K562 (cell line): ENCODE results near the gene ABCF2.

ENCODE experiments used
- CTCF ChIP-seq, 3 experiments: IDR thresholded peaks in 2 of 3; conservative IDR thresholded peaks in 1 of 3; 2 replicates each; pipeline ENCODE4 v1.5.1; 2011 to 2012; ENCODE audit warnings: low read length in 3 of 3, mild to moderate bottlenecking in 3 of 3, control low read depth in 2 of 3, improper control_type of control experiment in 1 of 3, inconsistent platforms in 1 of 3, low read depth in 1 of 3, mixed read lengths in 1 of 3, moderate library complexity in 1 of 3; ENCODE audit not compliant: insufficient read depth in 2 of 3
- JUN ChIP-seq, 2 experiments: sonication (generic) in 1 of 2; formaldehyde crosslinking in 1 of 2; IDR thresholded peaks; 2 replicates each; pipeline versions ENCODE4 v1.6.1 to v1.8.0; 2012 to 2022; ENCODE audit warnings: borderline replicate concordance in 2 of 2, mild to moderate bottlenecking in 2 of 2, improper control_type of control experiment in 1 of 2, low read depth in 1 of 2, low read length in 1 of 2, missing genetic modification reagents in 1 of 2
- KLF10 ChIP-seq: fragments of 250-450 bp; sonication (Bioruptor Pico); IDR thresholded peaks from 2 replicates; pipeline ENCODE4 v1.6.1; 2021; ENCODE audit warnings: matching md5 sums
- MEIS2 ChIP-seq: fragments of 450-650 bp; IDR thresholded peaks from 2 replicates; pipeline ENCODE4 v1.6.1; 2014; ENCODE audit warnings: mild to moderate bottlenecking; ENCODE audit not compliant: partially characterized antibody
- NR2C2 ChIP-seq, 2 experiments: fragments of 200-800 bp in 1 of 2; sonication (Bioruptor generic) in 1 of 2; sonication (generic) in 1 of 2; formaldehyde crosslinking in 1 of 2; IDR thresholded peaks; 2 replicates each; pipeline versions ENCODE4 v1.6.1 to v1.8.0; 2016 to 2022; ENCODE audit warnings: mild to moderate bottlenecking in 1 of 2, missing compliant biosample characterization in 1 of 2, missing genetic modification characterization in 1 of 2, missing genetic modification reagents in 1 of 2
- SMAD3 ChIP-seq: fragments of 450-650 bp; formaldehyde crosslinking; conservative IDR thresholded peaks from 2 replicates; pipeline ENCODE4 v1.4.0; 2020; ENCODE audit warnings: mild to moderate bottlenecking
- SMARCB1 ChIP-seq: IDR thresholded peaks from 2 replicates; pipeline ENCODE4 v1.6.1; 2011; ENCODE audit warnings: improper control_type of control experiment, low read depth; ENCODE audit not compliant: insufficient read length
- SP1 ChIP-seq: sonication (generic); formaldehyde crosslinking; IDR thresholded peaks from 2 replicates; pipeline ENCODE4 v1.8.1; 2022; ENCODE audit warnings: mild to moderate bottlenecking, missing genetic modification reagents
- ZMIZ1 ChIP-seq, 2 experiments: fragments of 150-350 bp in 1 of 2; IDR thresholded peaks; 2 replicates each; pipeline ENCODE4 v1.6.1; 2012 to 2016; ENCODE audit warnings: low read depth in 2 of 2, low read length in 2 of 2, mild to moderate bottlenecking in 1 of 2, moderate library complexity in 1 of 2
- ZNF140 ChIP-seq: fragments of 250-450 bp; sonication (Bioruptor Pico); IDR thresholded peaks from 2 replicates; pipeline ENCODE4 v1.8.0; 2021; ENCODE audit warnings: moderate library complexity, mild to moderate bottlenecking, inconsistent platforms
- ZNF830 ChIP-seq: fragments of 250-450 bp; sonication (Bioruptor Pico); IDR thresholded peaks from 2 replicates; pipeline ENCODE4 v1.5.0; 2021; ENCODE audit warnings: mild to moderate bottlenecking
- TF ChIP-seq, protein P1 (sequence below), 2 experiments: fragments of 450-650 bp in 1 of 2; sonication (generic) in 1 of 2; formaldehyde crosslinking in 1 of 2; IDR thresholded peaks in 1 of 2; conservative IDR thresholded peaks in 1 of 2; 2 replicates each; pipeline versions ENCODE4 v1.6.1 to v1.8.1; 2016 to 2023; ENCODE audit warnings: mild to moderate bottlenecking in 2 of 2, moderate library complexity in 2 of 2, inconsistent platforms in 1 of 2, missing genetic modification reagents in 1 of 2
- TF ChIP-seq, protein P2 (sequence below): sonication (generic); formaldehyde crosslinking; IDR thresholded peaks from 2 replicates; pipeline ENCODE4 v1.9.0; 2022; ENCODE audit warnings: mild to moderate bottlenecking, missing genetic modification reagents
- TF ChIP-seq, protein P3 (sequence below): fragments of 150-350 bp; conservative IDR thresholded peaks from 2 replicates; pipeline ENCODE4 v1.6.1; 2014; ENCODE audit warnings: low read length

GRCh38 chr7:151226875-151227782, at the start of gene ABCF2:
- TF ChIP-seq SP1 (CRISPR knock-in tag) (peak; percentile 98), KLF10 (CRISPR knock-in tag) (no peak), JUN (IDR thresholded peaks at IDR 0.05; ENCODE audit: borderline replicate concordance, low read depth, low read length) (peak; percentile 61; the same call in 1 of the 2 replicates), JUN (CRISPR knock-in tag; IDR thresholded peaks at IDR 0.05; ENCODE audit: borderline replicate concordance) (no peak), NR2C2 (CRISPR knock-in tag; IDR thresholded peaks at IDR 0.05) (no peak), NR2C2 (tag; IDR thresholded peaks at IDR 0.05) (peak; percentile 92), CTCF (IDR thresholded peaks at IDR 0.05 in 2 of 3, conservative IDR thresholded peaks at IDR 0.05 in 1 of 3; ENCODE audit: insufficient read depth in 2 of 3, low read depth in 1 of 3, low read length in 3 of 3) (peak in 1 of 3 experiments; percentile 15; a peak in 1 of 6 replicates), ZNF140 (no peak), SMARCB1 (no peak), MEIS2 (no peak), SMAD3 (peak; percentile 42; the same call in 1 of the 2 replicates), ZNF830 (no peak), ZMIZ1 (IDR thresholded peaks at IDR 0.05; ENCODE audit: low read depth in 2 of 2, low read length in 2 of 2) (0 out of 4 replicates have a peak, but pooled peaks of 1 of the 2 experiments have one; percentile 16)
- TF ChIP-seq, protein P1, sequence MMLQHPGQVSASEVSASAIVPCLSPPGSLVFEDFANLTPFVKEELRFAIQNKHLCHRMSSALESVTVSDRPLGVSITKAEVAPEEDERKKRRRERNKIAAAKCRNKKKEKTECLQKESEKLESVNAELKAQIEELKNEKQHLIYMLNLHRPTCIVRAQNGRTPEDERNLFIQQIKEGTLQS (IDR thresholded peaks at IDR 0.05), result peak; percentile 90
- TF ChIP-seq, protein P1 (CRISPR knock-in tag; conservative IDR thresholded peaks at IDR 0.05), result peak; percentile 60; the same call in 1 of the 2 replicates
- TF ChIP-seq, protein P2, sequence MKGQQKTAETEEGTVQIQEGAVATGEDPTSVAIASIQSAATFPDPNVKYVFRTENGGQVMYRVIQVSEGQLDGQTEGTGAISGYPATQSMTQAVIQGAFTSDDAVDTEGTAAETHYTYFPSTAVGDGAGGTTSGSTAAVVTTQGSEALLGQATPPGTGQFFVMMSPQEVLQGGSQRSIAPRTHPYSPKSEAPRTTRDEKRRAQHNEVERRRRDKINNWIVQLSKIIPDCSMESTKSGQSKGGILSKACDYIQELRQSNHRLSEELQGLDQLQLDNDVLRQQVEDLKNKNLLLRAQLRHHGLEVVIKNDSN (CRISPR knock-in tag), result peak; percentile 72
- TF ChIP-seq, protein P3, sequence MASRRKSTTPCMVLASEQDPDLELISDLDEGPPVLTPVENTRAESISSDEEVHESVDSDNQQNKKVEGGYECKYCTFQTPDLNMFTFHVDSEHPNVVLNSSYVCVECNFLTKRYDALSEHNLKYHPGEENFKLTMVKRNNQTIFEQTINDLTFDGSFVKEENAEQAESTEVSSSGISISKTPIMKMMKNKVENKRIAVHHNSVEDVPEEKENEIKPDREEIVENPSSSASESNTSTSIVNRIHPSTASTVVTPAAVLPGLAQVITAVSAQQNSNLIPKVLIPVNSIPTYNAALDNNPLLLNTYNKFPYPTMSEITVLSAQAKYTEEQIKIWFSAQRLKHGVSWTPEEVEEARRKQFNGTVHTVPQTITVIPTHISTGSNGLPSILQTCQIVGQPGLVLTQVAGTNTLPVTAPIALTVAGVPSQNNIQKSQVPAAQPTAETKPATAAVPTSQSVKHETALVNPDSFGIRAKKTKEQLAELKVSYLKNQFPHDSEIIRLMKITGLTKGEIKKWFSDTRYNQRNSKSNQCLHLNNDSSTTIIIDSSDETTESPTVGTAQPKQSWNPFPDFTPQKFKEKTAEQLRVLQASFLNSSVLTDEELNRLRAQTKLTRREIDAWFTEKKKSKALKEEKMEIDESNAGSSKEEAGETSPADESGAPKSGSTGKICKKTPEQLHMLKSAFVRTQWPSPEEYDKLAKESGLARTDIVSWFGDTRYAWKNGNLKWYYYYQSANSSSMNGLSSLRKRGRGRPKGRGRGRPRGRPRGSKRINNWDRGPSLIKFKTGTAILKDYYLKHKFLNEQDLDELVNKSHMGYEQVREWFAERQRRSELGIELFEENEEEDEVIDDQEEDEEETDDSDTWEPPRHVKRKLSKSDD, result peak; percentile 82; the same call in 1 of the 2 replicates
